Activated CD8-positive, alpha-beta T cell treated with anti-CD3 and anti-CD28 coated beads, Interleukin-2, amount 10 ng/mL, durations not matched to agents 7 days and 5 days (primary cell): ENCODE measurements around the gene P2RX2. TPM values are rescaled to one million over a fixed set of nuclear protein-coding genes. Genes with fewer than 3 reads are reported as not detected.
A peak's percentile ranks its signal among the peaks of the same experiment; 100 is the strongest.

ENCODE experiments used
- ATAC-seq: fragments of 150-1000 bp; cut with Tn5 transposase; one replicate; pipeline ENCODE4 v1.10.0; 2021; ENCODE audit warnings: moderate library complexity
- CTCF ChIA-PET: fragments of 350-600 bp; sonication (Branson Sonifier 250); formaldehyde crosslinking; loops from one replicate; lab custom pipeline; 2021; ENCODE audit warnings: antibody characterized with exemption; lab: Charles Lee
- POLR2A ChIA-PET: fragments of 350-600 bp; sonication (Branson Sonifier 250); formaldehyde crosslinking; loops from one replicate; lab custom pipeline; 2021; ENCODE audit warnings: antibody characterized with exemption; lab: Charles Lee
- DNase-seq: peaks from one replicate; pipeline ENCODE4 v3.0.0-alpha.2; 2020
- H3K27ac Mint-ChIP-seq: one replicate; pipeline ENCODE4 v1.8.0; 2021; ENCODE audit warnings: mild to moderate bottlenecking, mixed read lengths
- H3K27me3 Mint-ChIP-seq: one replicate; pipeline ENCODE4 v1.8.0; 2021; ENCODE audit warnings: low read depth, mixed read lengths
- H3K36me3 Mint-ChIP-seq: one replicate; pipeline ENCODE4 v1.8.0; 2021; ENCODE audit warnings: low read depth, mixed read lengths
- H3K4me1 Mint-ChIP-seq: one replicate; pipeline ENCODE4 v1.8.0; 2021; ENCODE audit warnings: low read depth, mixed read lengths
- H3K4me3 Mint-ChIP-seq: one replicate; pipeline ENCODE4 v1.8.0; 2021; ENCODE audit warnings: mild to moderate bottlenecking, mixed read lengths
- H3K9me3 Mint-ChIP-seq: one replicate; pipeline ENCODE4 v1.8.0; 2022; ENCODE audit warnings: mixed read lengths; ENCODE audit not compliant: insufficient read depth
- microRNA-seq: library from miRNA; unstranded; fragments of <30 nt; microRNA quantifications from one replicate; pipeline ENCODE4 v1.2.0, GENCODE V29; 2022
- total RNA-seq, 2 experiments: library from RNA; stranded (reverse); gene quantifications; one replicate each; pipeline ENCODE4 v1.2.3, GENCODE V29; 2021

P2RX2 gene
- total RNA-seq, 2 experiments from 2014 or later = not detected

GRCh38 chr12:132665149-132665491 is 46.5 kb downstream of the P2RX2 start:
- Mint-ChIP-seq H3K27ac (no peak overlapping the region), H3K4me3 (no peak overlapping the region), H3K36me3 (peaks cover 85% of the 10 kb centered on the region), H3K9me3 (no peaks in the 10 kb centered on the region), H3K4me1 (peaks cover 50% of the 10 kb centered on the region), H3K27me3 (no peaks in the 10 kb centered on the region)
- ATAC-seq (no peak), DNase-seq (no peak)
- ChIA-PET POLR2A (no interaction called here), CTCF (interaction anchor here (0.7 kb wide), 1 partner anchor 50 kb away, joined by 3 read pairs; no protein-coding TSS in a partner anchor)

GRCh38 chr12:132665794-132666193 is 47.2 kb downstream of the P2RX2 start:
- ATAC-seq (no peak), DNase-seq (no peak)
- Mint-ChIP-seq H3K4me1 (peaks cover 44% of the 10 kb centered on the region), H3K4me3 (no peak overlapping the region), H3K36me3 (peaks cover 80% of the 10 kb centered on the region), H3K27ac (no peak overlapping the region), H3K9me3 (no peaks in the 10 kb centered on the region), H3K27me3 (no peaks in the 10 kb centered on the region)
- POLR2A ChIA-PET = no interaction called here
- CTCF ChIA-PET = interaction anchor here (0.7 kb wide), 1 partner anchor 51 kb away, joined by 3 read pairs; no protein-coding TSS in a partner anchor

DNA sequence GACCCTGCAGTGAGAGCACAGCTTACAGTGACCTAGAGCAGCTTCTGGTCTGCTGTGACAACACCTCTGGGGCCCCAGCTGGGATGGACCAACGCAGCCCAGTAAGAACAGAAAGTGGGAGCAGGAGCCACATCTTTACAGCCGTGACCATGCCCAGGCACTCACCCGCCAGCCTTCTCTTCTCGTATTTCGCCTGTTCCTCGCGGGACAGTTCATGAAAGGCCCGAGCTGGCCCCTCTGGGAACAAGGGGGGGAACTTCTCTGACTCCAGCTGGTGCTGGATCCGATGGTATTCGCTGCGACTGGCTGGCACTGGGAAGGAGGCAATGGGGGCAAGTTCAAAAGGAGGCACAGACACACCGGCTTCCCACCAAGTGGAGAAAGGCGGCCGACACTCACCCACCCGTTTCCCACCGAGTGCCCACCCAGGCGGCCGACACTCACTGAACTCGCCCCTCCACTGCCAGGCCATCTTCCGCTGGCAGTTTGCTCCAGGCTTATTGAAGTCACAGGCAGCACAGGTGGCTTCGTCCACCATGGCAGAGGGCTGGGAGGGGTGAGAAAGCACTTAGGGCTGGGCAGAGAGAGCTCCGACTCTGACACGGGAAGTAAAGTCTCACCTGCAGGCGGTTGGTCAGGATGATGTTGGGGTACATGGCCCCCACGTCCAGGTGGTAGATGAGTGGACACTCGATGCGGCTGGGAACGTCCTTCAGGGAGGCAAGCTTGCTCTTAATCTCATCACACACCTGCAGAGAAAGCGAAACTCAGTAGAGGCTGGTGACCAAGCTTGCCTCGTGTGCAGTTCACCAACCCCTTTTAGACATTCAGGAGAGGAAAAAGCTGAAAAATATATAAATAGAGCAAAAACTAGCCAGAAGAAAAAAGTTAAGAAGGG is 49.9 kb downstream of the P2RX2 start:
- CTCF ChIA-PET = no interaction called here
- Mint-ChIP-seq H3K36me3 (peaks cover 74% of the 10 kb centered on the region), H3K4me1 (peaks cover 22% of the 10 kb centered on the region), H3K27me3 (no peaks in the 10 kb centered on the region), H3K27ac (no peak overlapping the region), H3K9me3 (no peaks in the 10 kb centered on the region), H3K4me3 (no peak overlapping the region)
- ATAC-seq (no peak), DNase-seq (no peak)
- POLR2A ChIA-PET = interaction anchor here (1.1 kb wide), 1 partner anchor 9 kb away, joined by 3 read pairs; no protein-coding TSS in a partner anchor

GRCh38 chr12:132669166-132669879 is 50.7 kb downstream of the P2RX2 start:
- POLR2A ChIA-PET = interaction anchor here (1.1 kb wide), 1 partner anchor 10 kb away, joined by 3 read pairs; no protein-coding TSS in a partner anchor
- CTCF ChIA-PET = no interaction called here

More at GRCh38 chr12:132669166-132669879, 50.7 kb downstream of the P2RX2 start:
- Mint-ChIP-seq H3K36me3 (peaks cover 74% of the 10 kb centered on the region), H3K9me3 (no peaks in the 10 kb centered on the region), H3K4me1 (peaks cover 13% of the 10 kb centered on the region), H3K27ac (no peak overlapping the region), H3K4me3 (no peak overlapping the region), H3K27me3 (no peaks in the 10 kb centered on the region)
- DNase-seq = no peak
- ATAC-seq = no peak

Small RNAs within 50 kb of the gene (microRNA-seq; reads per million reads assigned to microRNA genes)
- gene MIR6763 = 5.7 reads per million, percentile 7 among the genes with 10 or more reads in this experiment

Other genes with a start within 250 kb of the P2RX2 start
- gene FBRSL1, start 128.6 kb upstream of the P2RX2 start, total RNA-seq = 10 to 100 TPM; 51.2 to 58.5 TPM
- not detected for gene LRCOL1, start 8.2 kb upstream of the P2RX2 start, total RNA-seq
- 100 to 1,000 TPM; 200 to 202 TPM for gene POLE, start 68.6 kb downstream of the P2RX2 start, total RNA-seq
- gene PXMP2, start 68.8 kb downstream of the P2RX2 start, total RNA-seq = 10 to 100 TPM; 38.0 to 40.6 TPM
- 10 to 100 TPM; 59.3 to 59.8 TPM for gene PGAM5, start 92.1 kb downstream of the P2RX2 start, total RNA-seq
- gene ANKLE2, start 143.1 kb downstream of the P2RX2 start, total RNA-seq = 100 to 1,000 TPM in 1 of 2 experiments, 10 to 100 TPM in 1; 95.7 to 101 TPM
- gene GOLGA3, start 210.1 kb downstream of the P2RX2 start, total RNA-seq = 10 to 100 TPM; 63.7 to 69.3 TPM